ENCODE measurements around the gene THADA.

Gene THADA

GRCh38 chr2:43333656-43334144 is 262.1 kb downstream of the THADA start:
- Histone ChIP-seq H3K27ac (ENCODE audit: low read depth, low read length, poor library complexity, severe bottlenecking) (no peak overlapping the region), H3K36me3 (ENCODE audit: insufficient read depth, low read length) (no peaks in the 10 kb centered on the region), H3K4me1 (ENCODE audit: insufficient read depth, low read length, severe bottlenecking) (peaks cover 6% of the 10 kb centered on the region), H3K9me3 (ENCODE audit: low read length) (no peaks in the 10 kb centered on the region), H3K9me2 (ENCODE audit: low read depth, low read length) (no peaks in the 10 kb centered on the region), H3K4me3 (ENCODE audit: low read depth, low read length, poor library complexity, severe bottlenecking) (no peak overlapping the region), H3K4me2 (ENCODE audit: low read length) (no peak overlapping the region), H2AFZ (ENCODE audit: low read length) (no peak overlapping the region), H4K20me1 (ENCODE audit: insufficient read depth, low read length) (no peaks in the 10 kb centered on the region), H3F3A (ENCODE audit: insufficient read depth, low read length) (no peaks in the 10 kb centered on the region), H3K79me2 (ENCODE audit: insufficient read depth, low read length) (no peaks in the 10 kb centered on the region), H3K9ac (ENCODE audit: low read length) (no peak overlapping the region), H3K27me3 (ENCODE audit: insufficient read depth, low read length) (no peaks in the 10 kb centered on the region)
- TF ChIP-seq EZH2 (IDR thresholded peaks at IDR 0.05; ENCODE audit: borderline replicate concordance, low read length) (no peak), CTCF (IDR thresholded peaks at IDR 0.05; ENCODE audit: low read length) (no peak)

GRCh38 chr2:43333101-43333655 is 262.7 kb downstream of the THADA start:
- Histone ChIP-seq H4K20me1 (ENCODE audit: insufficient read depth, low read length) (no peaks in the 10 kb centered on the region), H2AFZ (ENCODE audit: low read length) (no peak overlapping the region), H3K4me3 (ENCODE audit: low read depth, low read length, poor library complexity, severe bottlenecking) (no peak overlapping the region), H3K4me2 (ENCODE audit: low read length) (no peak overlapping the region), H3K36me3 (ENCODE audit: insufficient read depth, low read length) (no peaks in the 10 kb centered on the region), H3K9me3 (ENCODE audit: low read length) (no peaks in the 10 kb centered on the region), H3K4me1 (ENCODE audit: insufficient read depth, low read length, severe bottlenecking) (peaks cover 6% of the 10 kb centered on the region), H3K27me3 (ENCODE audit: insufficient read depth, low read length) (no peaks in the 10 kb centered on the region), H3K27ac (ENCODE audit: low read depth, low read length, poor library complexity, severe bottlenecking) (no peak overlapping the region), H3K79me2 (ENCODE audit: insufficient read depth, low read length) (no peaks in the 10 kb centered on the region), H3K9ac (ENCODE audit: low read length) (no peak overlapping the region), H3K9me2 (ENCODE audit: low read depth, low read length) (no peaks in the 10 kb centered on the region), H3F3A (ENCODE audit: insufficient read depth, low read length) (no peaks in the 10 kb centered on the region)
- TF ChIP-seq CTCF (IDR thresholded peaks at IDR 0.05; ENCODE audit: low read length) = no peak
- TF ChIP-seq EZH2 (IDR thresholded peaks at IDR 0.05; ENCODE audit: borderline replicate concordance, low read length) = no peak

GRCh38 chr2:43332653-43333052 is 263.2 kb downstream of the THADA start:
- Histone ChIP-seq H3K79me2 (ENCODE audit: insufficient read depth, low read length) (no peaks in the 10 kb centered on the region), H3K9ac (ENCODE audit: low read length) (no peak overlapping the region), H3K4me2 (ENCODE audit: low read length) (no peak overlapping the region), H3K9me2 (ENCODE audit: low read depth, low read length) (no peaks in the 10 kb centered on the region), H2AFZ (ENCODE audit: low read length) (no peak overlapping the region), H3K27ac (ENCODE audit: low read depth, low read length, poor library complexity, severe bottlenecking) (no peak overlapping the region), H3K4me1 (ENCODE audit: insufficient read depth, low read length, severe bottlenecking) (peaks cover 5% of the 10 kb centered on the region), H4K20me1 (ENCODE audit: insufficient read depth, low read length) (no peaks in the 10 kb centered on the region), H3F3A (ENCODE audit: insufficient read depth, low read length) (no peaks in the 10 kb centered on the region), H3K4me3 (ENCODE audit: low read depth, low read length, poor library complexity, severe bottlenecking) (no peak overlapping the region), H3K27me3 (ENCODE audit: insufficient read depth, low read length) (no peaks in the 10 kb centered on the region), H3K9me3 (ENCODE audit: low read length) (no peaks in the 10 kb centered on the region), H3K36me3 (ENCODE audit: insufficient read depth, low read length) (no peaks in the 10 kb centered on the region)
- TF ChIP-seq CTCF (IDR thresholded peaks at IDR 0.05; ENCODE audit: low read length) (no peak), EZH2 (IDR thresholded peaks at IDR 0.05; ENCODE audit: borderline replicate concordance, low read length) (no peak)
